Ureter (tissue), 1 donor: ENCODE data around the gene MMP13. TPM values are rescaled to one million over a fixed set of nuclear protein-coding genes. Genes with fewer than 3 reads are reported as not detected.
"Not testable (repeated sequence)": the region's sequence is repeated elsewhere in the genome, so short reads cannot be mapped to it uniquely, and the experiment has no call there.

Experiments
- DNase-seq: peaks from one replicate; pipeline ENCODE4 v3.0.0-alpha.2; 2020; ENCODE audit warnings: low spot score
- total RNA-seq: library from RNA; stranded (reverse); gene quantifications from one replicate; pipeline ENCODE4 v1.2.4, GENCODE V29; 2023
- donor health status: DM: yes; HTN: yes; CAD: no.

MMP13 gene
- total RNA-seq, 1 donor from 2014 or later, result not detected

DNA sequence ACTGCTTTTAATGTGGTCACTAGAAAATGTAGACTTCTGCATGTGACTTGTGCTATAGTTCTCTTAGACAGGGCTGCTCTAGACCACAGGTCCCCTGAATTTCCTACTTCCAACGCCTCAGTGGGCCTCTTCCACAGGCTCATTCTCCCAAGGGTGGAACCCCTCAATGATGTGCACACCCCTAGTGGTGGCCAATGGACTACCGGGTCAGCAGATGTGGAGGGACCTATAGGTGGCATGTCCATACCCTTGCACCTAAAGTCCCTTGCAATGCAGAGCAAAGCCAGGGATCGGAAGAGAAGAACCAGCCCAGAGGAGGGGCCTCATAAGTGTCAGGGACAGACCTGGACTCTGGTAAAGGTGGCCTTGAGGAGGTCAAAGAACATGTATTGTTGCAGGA, 20.0 kb downstream of the MMP13 start:
- no peak for DNase-seq

DNA sequence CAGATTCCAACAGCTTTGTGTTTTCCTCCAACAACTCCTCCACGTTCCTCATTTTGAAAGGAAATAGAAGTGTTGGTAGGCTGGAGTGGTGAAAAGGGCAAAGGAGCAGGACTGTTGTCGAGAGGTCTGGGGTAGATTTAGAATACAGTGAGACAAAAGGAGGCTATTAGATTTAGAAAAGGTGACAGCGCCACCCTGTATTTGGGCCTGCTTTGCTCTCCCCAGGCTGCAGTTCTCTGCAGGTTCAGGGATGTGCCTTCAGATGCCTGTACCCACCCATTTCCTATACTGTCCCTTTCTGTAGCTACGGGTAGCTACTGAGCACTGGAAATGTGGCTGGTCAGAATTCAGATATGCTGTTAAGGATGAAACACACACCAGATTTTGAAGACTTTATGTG, 20.8 kb downstream of the MMP13 start:
- no peak for DNase-seq

DNA sequence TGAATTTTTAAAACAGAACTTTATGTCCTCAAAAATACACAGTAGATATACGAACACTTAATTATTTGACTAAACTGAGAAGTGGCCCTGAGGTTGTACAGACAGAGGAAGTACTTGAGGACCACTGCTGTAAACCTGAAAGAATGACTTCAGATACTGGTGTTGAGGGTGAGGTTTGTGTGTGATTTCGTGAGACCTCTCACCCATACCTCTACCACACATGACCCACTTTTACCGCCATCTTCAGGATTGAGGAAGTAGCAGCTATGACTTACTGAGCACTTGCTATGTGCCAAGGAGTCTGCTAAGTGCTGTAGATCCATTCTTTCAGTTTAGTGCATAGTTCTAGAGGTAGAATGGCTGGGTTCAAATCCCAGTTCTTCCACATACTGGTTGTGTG, 21.9 kb downstream of the MMP13 start:
- DNase-seq, result no peak

DNA sequence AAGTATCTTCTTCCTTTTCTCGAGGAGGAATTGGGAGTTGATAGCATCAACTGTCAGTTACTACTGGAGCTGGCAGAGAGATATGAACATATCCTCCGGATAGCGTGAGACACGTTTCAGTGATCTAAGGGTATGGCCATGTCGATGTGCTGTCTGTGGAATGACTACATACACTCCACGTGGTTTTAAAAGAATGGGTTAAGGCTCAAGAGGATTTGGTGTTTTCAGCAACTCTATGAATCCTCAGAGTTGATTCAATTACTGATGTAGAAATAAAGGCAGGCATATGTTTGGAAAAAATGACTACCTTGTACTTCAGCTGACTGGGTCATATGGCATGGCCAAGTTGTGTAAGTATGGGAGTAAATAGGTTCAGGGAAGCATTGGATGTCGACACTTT, 22.9 kb downstream of the MMP13 start:
- no peak for DNase-seq

DNA sequence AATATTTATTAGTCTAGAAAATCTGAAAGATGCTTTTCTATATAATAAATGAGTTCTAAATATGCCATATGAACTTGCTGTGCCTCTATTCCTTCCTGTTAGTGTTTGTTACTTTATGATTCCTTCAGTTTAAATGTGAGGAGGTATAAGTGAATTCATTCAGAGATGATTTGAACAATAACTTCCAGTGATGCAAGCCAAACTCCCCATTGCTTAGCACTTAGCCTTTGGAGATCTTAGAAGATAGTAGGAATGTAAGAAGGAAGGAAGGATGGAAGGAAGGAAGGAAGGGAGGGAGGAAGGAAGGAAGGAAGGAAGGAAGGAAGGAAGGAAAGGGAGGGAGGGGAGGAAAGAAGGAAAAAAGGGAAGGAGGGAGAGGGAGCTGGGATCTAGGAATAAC, 25.1 kb downstream of the MMP13 start:
- DNase-seq, result no peak

DNA sequence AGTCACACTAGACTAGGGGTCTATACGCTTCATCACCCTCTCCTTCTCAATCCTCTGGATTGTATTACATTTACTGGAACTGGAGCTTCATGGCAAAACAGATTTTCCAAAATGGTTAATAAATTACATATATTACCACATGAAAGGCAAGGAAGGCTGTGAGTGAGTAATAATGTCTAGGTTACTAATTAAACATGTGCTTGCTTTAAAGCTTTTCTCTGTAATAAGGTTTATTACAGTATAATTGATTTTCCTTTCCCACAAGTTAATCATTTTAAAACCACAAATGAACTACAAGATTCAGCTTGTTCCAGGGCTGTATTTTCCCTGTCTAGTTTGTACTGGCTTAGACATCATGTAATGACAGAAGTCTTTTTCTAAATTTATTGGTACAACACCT, 25.6 kb downstream of the MMP13 start:
- no peak for DNase-seq

DNA sequence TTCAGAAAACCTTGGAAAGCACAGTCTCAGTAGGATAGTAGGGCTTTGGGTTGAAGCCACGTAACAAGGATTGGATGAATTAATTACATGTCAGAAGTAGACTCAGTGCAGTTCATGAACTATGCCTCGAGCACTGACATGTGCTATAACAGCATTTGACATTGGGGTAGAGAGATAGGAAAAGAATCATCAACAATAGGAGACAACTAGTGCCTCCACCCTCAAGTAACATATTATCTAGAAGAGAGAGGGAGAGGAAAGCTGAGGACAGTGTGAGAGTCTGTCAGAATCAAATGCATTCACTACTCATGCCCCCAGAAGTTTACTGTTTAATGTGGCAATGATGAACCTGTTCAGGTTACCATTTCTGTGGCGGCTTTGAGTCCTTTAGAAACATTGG, 26.4 kb downstream of the MMP13 start:
- DNase-seq, result no peak

DNA sequence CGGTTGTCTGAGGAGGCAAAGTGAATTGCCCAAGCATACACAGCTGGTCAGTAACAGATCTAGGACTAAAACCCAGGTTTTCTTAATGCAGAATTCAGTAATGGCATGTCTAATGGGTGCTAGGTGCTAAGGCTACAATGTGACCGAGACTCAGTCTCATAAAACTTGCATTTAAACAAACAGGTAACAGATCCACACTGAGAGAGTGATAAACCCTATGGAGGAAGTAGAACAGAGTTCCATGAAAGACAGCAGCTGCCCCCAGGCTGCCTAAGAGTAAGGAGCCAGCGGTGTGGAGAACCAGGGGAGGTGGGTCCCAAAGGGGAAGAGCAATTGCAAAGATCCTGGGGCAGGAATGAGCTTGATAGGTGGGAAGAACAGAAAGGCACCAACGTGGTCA, 27.3 kb downstream of the MMP13 start:
- no peak for DNase-seq

DNA sequence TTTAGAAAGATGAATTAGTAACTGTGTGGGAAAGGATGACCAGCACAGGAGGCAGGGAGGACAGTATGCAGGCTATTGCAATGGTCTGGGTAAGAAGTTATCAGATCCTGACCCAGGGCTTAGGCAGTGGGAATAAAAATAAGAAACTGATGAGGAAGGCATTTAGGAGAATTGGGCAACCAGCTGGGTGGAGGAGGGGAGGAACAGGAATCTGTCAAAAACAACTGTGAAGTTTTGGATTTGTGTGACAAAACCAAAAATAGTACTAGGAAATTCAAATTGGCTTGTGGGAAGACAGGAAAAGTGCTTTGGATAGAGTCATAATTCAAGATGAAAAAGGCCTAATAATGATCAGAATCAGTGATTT, 27.9 kb downstream of the MMP13 start:
- DNase-seq, result no peak

DNA sequence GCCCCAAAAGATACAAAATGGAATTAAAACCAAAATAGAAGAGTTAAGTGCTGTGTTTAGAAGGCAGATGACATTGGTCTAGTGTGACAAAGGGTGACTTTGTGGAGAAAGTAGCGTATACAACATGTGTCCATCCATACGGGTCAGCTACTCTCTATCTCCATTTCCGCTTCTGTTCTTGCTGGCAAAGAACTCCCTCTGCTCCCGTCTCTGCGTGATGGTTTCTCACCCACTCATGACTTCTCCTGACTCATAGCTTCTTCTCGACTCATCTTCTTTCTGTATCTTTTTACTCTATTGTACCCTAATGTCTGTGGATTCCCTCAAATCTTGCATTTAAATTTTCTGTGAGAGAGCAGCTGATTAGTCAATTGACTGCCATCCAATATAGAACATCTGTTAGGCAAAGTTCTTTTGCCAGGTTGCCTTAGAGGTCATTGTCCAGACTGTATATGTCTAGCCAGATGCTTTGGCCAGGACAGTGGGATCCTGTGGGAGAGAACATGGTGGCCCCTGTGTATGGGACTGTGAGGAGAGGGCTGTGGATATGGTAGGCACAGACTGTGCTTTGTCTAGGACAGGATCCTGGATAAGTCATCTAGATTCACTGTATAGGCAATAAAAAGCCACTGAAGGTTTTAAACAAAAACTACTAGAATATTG, 28.4 kb downstream of the MMP13 start:
- no peak for DNase-seq

DNA sequence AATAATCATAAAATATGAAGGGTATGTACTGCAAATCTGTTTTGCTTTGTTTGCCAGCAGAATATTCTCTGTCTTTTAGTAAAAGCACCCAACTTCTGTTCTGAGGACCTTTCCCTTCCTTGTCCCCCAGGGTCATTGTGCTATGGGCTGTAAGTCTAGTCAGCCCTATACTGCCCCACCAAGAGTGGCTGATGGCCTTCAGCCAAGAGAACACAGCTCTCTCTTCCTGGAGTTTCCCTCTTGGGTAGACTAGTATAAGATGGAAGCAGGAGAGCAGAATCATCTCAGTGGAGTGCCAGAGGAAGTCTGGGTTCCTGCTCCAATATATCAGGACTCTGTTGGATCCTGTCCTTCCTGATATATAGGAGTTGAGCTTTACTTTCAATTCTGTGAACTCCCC, 29.0 kb downstream of the MMP13 start:
- DNase-seq, result no peak

DNA sequence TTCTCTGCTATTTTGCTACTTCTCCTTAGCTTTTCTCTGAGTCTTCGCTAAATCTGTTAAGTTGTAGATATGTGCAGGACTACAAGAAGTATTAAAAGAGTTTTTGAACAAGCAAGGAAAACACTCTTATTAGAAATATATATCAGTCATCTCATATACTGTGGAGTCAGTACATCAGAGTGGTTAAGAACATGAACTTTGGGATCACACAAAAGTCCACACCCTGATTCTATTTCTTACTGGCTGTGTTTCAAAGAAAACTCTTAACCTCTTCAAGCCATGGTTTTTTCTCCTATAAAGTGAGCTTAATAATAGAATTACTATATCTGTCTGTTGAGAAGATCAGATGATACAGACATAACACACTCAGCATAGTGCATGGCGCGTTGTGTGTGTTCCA, 29.5 kb downstream of the MMP13 start:
- DNase-seq, result no peak

DNA sequence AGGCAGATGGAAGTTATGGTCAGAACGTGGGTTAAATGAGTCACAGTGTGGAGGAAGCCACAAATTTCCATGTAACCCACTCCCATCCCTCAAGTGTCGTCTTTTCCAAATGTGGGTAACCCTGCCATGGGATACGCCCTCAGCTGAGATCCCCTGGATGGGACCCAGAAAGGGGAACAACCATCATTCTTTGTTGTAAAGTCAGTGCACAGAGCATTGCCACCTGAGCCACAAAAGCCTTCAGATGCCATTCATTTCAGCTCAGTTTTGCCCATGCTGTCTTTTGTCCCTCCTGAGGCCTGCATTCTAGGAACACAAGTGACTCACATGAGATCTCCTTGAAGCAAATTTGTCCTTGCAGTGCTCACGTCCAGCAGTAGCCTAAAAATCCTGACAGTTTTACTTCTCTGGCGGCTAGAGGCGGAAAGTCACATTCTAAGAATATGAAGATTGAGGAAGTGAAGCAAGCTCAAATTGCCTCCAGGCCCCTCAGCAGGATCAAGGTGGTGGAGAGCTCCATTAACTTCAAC, 30.6 kb downstream of the MMP13 start:
- no peak for DNase-seq

DNA sequence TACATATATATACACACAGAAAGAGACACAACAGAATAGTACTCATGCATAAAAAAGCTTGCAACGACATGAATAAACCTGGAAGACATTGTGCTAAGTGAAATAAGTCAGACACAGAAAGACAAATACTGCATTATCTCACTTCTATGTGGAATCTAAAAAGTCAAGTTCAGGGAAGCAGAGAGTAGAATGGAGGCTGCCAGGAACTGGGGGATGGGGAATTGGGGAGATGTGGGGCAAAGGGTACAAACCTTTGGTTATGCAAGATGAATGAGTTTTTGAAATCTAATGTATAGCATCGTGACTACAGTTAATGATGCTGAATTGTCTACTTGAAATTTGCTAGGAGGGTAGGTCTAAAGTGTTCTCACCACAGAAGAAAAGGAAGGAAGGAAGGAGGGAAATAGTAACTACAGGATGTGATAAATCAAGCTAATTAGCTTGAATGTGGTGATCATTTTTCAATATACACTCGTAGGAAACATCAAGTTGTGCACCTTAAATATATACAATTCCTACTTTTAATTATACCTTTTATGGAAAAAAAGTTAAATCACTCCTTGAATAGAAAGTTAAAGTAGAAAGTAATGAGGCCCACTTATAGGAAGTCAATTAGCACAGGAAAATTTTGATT, 33.8 kb downstream of the MMP13 start:
- DNase-seq, result no peak

DNA sequence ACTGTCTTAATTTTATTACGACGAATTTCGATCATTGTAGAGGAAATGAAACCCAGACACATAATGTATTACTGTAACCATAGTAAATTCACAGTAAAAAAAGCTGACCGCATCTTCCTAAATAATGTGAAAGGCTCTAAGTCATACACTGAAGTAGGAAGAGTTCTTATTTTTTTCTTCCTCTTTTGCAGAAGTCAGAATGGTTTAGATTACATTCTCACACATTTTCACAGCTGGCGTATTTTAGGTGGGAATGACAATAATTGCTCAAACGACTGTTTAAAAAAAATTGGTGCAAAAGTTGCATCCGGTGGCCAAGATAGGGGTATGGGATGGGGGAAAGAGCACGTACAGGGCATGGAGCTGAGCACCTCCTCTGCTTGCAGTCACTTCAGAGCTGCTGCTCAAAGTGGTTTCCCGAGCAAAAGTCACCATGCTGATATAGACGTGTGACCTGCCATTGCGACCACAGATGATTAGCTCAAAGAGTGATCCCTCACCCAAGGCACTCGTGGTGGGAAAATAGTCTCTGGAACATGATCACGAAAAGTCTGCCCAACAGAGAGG, 35.3 kb downstream of the MMP13 start:
- DNase-seq, result no peak

DNA sequence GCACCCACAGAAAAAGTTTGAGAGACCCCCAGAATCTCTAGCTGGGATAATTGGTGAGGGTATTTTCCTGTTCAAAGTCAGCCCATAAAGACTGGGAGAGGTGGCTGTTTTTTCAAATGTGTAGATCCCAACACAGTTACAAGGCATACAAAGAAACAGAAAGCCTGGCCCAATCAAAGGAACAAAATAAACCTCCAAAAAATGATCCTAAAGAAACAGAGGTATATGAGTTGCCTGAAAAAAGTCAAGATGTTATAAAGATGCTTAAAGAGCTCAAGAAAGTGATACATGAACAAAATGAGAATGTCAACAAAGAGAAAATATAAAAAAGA, 40.5 kb downstream of the MMP13 start:
- no peak for DNase-seq

DNA sequence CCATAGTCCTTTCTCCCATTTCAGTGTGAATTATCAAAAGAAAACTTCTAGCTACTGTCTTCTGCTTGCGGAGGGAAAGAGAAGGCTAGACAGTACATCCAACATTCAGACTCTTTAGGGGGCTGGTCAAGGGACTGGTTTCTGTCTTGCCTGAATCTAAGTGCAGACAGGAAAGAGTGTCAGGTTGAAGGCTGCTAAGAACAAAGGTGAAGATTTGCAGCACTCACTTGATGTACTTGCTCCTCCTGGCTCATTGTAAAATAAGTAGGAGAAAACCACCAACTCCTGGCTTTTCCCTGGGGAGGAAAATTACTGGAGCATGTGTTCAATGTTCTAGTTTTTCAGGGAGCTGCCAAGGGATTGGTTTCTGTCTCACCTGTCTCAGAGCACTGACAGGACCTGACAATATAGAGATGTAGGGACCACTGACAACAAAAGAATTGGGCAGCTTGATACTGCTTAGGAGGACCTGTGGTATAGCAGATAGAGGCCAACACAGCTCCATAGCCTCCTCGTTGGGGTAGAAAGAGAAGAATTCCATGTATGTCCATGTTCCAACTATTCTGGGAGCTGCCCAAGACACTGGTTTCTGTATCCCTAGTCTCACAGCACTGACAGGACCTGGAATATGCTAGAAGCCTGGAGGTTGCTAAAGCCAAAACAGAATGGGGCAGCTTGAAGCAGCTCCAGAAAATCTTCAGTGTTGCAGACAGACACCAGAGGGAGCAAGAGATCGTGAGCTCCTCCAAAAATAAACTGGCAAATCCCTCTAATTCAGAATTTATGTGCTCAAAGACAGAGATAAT, 41.1 kb downstream of the MMP13 start:
- no peak for DNase-seq

DNA sequence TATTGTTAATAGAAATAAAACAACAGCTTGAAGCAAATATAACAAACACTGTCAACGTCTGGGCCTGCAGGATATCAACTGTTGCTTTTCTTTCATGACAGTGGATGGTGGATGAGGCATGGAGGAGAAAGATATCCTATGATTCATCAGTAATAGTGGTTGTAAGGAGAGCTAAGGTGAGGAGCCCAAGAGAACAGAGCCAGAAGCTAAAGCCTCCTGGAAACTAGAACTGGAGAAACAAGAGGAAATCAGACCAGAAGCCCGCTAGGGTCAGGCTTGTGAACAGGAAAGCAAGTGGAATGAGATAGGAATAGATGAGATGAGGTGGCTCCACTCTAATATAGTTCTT, 43.1 kb downstream of the MMP13 start:
- DNase-seq, result no peak

DNA sequence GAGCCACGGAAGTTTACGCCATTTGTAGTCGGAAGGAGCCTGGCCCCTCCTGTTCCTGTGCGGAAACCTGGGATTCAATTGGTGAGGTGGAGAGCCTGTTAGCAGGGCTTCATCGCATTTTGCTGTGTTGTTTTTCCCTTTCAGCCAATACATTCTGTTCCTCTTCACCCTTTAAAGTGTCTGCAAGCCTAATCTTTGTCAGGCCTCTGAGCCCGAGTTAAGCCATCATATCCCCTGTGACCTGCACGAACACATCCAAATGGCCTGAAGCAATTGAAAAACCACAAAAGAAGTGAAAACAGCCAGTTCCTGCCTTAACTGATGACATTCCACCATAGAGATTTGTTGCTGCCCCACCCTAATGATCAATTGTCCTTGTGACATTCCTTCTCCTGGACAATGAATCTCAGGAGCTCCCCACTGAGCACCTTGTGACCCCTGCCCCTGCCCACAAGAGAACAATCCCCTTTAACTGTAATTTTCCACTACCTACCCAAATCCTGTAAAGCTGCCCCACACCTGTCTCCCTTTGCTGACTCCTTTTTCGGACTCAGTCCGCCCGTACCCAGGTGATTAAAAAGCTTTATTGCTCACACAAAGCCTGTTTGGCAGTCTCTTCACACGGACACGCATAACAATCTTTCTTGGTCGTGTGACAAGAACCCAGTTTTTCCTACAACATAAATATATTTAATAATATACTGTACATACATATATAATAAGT, 43.6 kb downstream of the MMP13 start:
- DNase-seq, result no peak

DNA sequence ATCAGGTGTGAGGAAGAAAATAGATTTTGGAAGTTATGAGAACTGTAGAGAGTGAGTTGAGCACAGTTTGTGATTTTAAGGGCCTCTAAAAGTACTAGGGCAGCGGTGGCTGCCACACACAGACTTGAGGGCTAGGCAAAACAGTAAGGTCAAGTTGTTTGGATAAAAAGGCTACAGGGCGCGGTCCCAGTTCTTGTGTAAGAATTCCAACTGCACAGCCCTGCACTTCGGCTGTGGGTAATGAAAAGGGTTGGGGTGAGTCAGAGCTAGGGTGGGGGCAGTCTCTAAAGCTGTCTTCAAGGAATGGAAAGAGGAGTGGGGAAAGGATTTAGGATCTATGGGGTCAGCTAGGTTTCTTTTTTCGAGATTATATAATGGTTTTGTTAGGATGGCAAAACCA, 49.7 kb downstream of the MMP13 start:
- DNase-seq, result not testable (repeated sequence)

DNA sequence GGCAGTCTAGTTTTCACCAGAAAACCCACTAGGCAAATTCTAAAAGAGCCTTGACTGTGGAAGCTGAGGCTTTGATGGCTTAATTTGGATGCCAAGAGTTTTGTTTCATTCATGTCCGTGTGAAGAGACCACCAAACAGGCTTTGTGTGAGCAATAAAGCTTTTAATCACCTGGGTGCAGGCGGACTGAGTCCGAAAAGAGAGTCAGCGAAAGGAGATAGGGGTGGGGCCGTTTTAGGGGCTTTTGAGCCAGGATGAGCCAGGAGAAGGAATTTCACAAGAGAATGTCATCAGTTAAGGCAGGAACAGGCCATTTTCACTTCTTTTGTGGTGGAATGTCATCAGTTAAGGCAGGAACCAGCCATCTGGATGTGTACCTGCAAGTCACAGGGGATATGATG, 51.6 kb downstream of the MMP13 start:
- DNase-seq, result not testable (repeated sequence)

DNA sequence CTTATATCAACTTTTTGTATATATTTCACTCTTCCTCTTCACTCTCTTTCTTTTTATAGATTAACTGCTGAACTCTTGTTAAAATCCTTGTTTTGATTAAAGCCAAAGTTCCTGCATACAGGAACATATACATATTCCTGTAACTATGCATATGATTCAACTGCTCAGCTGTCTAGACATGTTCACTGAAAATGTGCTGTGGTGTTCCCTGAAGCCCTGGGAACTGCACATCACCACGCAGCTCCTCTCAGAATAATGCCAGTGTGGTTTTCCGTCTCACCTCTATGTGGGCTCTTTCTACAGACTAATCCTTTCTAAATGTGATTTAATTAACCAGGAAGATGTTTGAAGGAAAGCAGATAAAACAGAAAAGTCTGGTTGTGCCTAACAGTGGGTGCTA, 55.2 kb downstream of the MMP13 start:
- no peak for DNase-seq
